ENCODE results near the gene SCAMP3. TPM values are rescaled to one million over a fixed set of nuclear protein-coding genes. Genes with fewer than 3 reads are reported as not detected.

SCAMP3 gene
- total and polyA plus RNA-seq, 2 donors (not counting 3 experiments of a cell fraction or from before 2014, with no cell fraction given) = 80.1 to 306 TPM

GRCh38 chr1:155296661-155297060 lies 34.5 kb upstream of the SCAMP3 start:
- no peak overlapping the region for H3K9ac ChIP-seq (replicated peaks; ENCODE audit: extremely low read depth, insufficient read depth, low read length)
- H4K20me1 ChIP-seq (replicated peaks; ENCODE audit: control insufficient read depth, extremely low read depth, insufficient read depth, low read length) = no peaks in the 10 kb centered on the region
- no peaks in the 10 kb centered on the region for H3K36me3 ChIP-seq (ENCODE audit: control insufficient read depth in 2 of 2, extremely low read depth in 1 of 2, insufficient read depth in 2 of 2, low read length in 2 of 2)
- H3K27me3 ChIP-seq (ENCODE audit: control insufficient read depth in 2 of 2, insufficient read depth in 2 of 2, low read length in 2 of 2) = peaks cover 36 to 40% of the 10 kb centered on the region in 2 experiments
- no peak for DNase-seq (ENCODE audit: low read depth, low spot score)
- H3K79me2 ChIP-seq (ENCODE audit: control insufficient read depth, insufficient read depth, low read length) = no peaks in the 10 kb centered on the region
- H3K9me1 ChIP-seq (replicated peaks; ENCODE audit: control insufficient read depth, extremely low read depth, insufficient read depth, low read length) = no peaks in the 10 kb centered on the region
- H3K27ac ChIP-seq (ENCODE audit: insufficient read depth, low read depth, low read length) = no peak overlapping the region
- dilution Hi-C loops (cut with MboI; ENCODE audit: extremely low pct_ligation_motif_present, low sequenced_read_pairs) = no loop called here
- intact Hi-C loops (cut with micrococcal nuclease) = no loop called here
- H3K4me2 ChIP-seq (ENCODE audit: insufficient read depth, low read length) = no peak overlapping the region
- no TSS peak for BruUV-seq (replicated peaks)
- H3K4me3 ChIP-seq (replicated peaks in 1 of 3; ENCODE audit: insufficient read depth in 1 of 3, low read depth in 1 of 3, low read length in 3 of 3) = no peak overlapping the region
- no peaks in the 10 kb centered on the region for H3K9me3 ChIP-seq (replicated peaks; ENCODE audit: control insufficient read depth, insufficient read depth, low read length)
- no peak for TF ChIP-seq GATA2 (IDR thresholded peaks at IDR 0.05; ENCODE audit: insufficient read depth, insufficient read length, low read depth, low read length)
- TF ChIP-seq, protein P1, sequence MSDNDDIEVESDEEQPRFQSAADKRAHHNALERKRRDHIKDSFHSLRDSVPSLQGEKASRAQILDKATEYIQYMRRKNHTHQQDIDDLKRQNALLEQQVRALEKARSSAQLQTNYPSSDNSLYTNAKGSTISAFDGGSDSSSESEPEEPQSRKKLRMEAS (IDR thresholded peaks at IDR 0.05; ENCODE audit: insufficient read depth, insufficient read length) = no peak
- no peak for TF ChIP-seq POLR2AphosphoS5 (IDR thresholded peaks at IDR 0.05; ENCODE audit: insufficient read depth, low read depth, low read length)
- TF ChIP-seq POLR2A (IDR thresholded peaks at IDR 0.05; ENCODE audit: low read depth, low read length) = no peak
- no peak for TF ChIP-seq JUN (IDR thresholded peaks at IDR 0.05; ENCODE audit: borderline replicate concordance, insufficient read depth, insufficient read length, low read depth)
- no peak for TF ChIP-seq MYC (IDR thresholded peaks at IDR 0.05; ENCODE audit: low read depth, low read length)
- H3K4me1 ChIP-seq (ENCODE audit: control insufficient read depth, extremely low read depth, insufficient read depth, low read length) = no peaks in the 10 kb centered on the region
- H2AFZ ChIP-seq (ENCODE audit: low read depth, low read length) = no peak overlapping the region
- FAIRE-seq = no peak
- ChIA-PET POLR2A (no interaction called here), CTCF (interaction anchor here (0.5 kb wide), 1 partner anchor 19 kb away, joined by 3 read pairs; no protein-coding TSS in a partner anchor)

DNA sequence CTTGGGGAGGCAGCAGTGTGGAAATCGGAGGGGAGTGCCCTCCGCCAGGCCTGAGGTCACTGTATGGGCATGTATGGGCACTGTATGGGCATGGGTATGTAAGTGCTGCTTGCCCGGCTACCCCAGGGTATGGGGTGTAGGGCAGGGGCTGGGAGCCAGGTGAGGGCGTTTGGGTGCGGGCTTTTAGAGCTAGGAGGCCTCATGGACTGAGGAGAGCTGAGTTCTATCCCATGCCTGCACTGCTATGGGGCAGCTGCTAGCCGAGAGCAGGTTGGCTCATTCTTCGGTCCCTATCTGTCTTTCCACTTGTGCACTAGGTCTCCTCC lies 33.7 kb upstream of the SCAMP3 start:
- BruUV-seq (replicated peaks) = no TSS peak
- H3K27ac ChIP-seq (ENCODE audit: insufficient read depth, low read depth, low read length) = no peak overlapping the region
- no peak overlapping the region for H3K9ac ChIP-seq (replicated peaks; ENCODE audit: extremely low read depth, insufficient read depth, low read length)
- H3K36me3 ChIP-seq (ENCODE audit: control insufficient read depth in 2 of 2, extremely low read depth in 1 of 2, insufficient read depth in 2 of 2, low read length in 2 of 2) = no peaks in the 10 kb centered on the region
- H2AFZ ChIP-seq (ENCODE audit: low read depth, low read length) = no peak overlapping the region
- TF ChIP-seq EZH2 (IDR thresholded peaks at IDR 0.05; ENCODE audit: borderline replicate concordance, low read depth, low read length, severe bottlenecking) (no peak), FOS (IDR thresholded peaks at IDR 0.05; ENCODE audit: borderline replicate concordance, insufficient read depth, low read length) (no peak), POLR2A (IDR thresholded peaks at IDR 0.05; ENCODE audit: low read depth, low read length) (no peak), POLR2AphosphoS5 (IDR thresholded peaks at IDR 0.05; ENCODE audit: insufficient read depth, low read depth, low read length) (no peak), GATA2 (IDR thresholded peaks at IDR 0.05; ENCODE audit: insufficient read depth, insufficient read length, low read depth, low read length) (no peak), JUN (IDR thresholded peaks at IDR 0.05; ENCODE audit: borderline replicate concordance, insufficient read depth, insufficient read length, low read depth) (no peak), MYC (IDR thresholded peaks at IDR 0.05; ENCODE audit: low read depth, low read length) (no peak)
- TF ChIP-seq, protein P1 (IDR thresholded peaks at IDR 0.05; ENCODE audit: insufficient read depth, insufficient read length) = no peak
- TF ChIP-seq, protein P2, sequence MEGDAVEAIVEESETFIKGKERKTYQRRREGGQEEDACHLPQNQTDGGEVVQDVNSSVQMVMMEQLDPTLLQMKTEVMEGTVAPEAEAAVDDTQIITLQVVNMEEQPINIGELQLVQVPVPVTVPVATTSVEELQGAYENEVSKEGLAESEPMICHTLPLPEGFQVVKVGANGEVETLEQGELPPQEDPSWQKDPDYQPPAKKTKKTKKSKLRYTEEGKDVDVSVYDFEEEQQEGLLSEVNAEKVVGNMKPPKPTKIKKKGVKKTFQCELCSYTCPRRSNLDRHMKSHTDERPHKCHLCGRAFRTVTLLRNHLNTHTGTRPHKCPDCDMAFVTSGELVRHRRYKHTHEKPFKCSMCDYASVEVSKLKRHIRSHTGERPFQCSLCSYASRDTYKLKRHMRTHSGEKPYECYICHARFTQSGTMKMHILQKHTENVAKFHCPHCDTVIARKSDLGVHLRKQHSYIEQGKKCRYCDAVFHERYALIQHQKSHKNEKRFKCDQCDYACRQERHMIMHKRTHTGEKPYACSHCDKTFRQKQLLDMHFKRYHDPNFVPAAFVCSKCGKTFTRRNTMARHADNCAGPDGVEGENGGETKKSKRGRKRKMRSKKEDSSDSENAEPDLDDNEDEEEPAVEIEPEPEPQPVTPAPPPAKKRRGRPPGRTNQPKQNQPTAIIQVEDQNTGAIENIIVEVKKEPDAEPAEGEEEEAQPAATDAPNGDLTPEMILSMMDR (IDR thresholded peaks at IDR 0.05; ENCODE audit: extremely low read depth in 1 of 2, insufficient read depth in 1 of 2, low read depth in 1 of 2, low read length in 2 of 2) = no peak
- dilution Hi-C loops (cut with MboI; ENCODE audit: extremely low pct_ligation_motif_present, low sequenced_read_pairs) (no loop called here), intact Hi-C loops (cut with micrococcal nuclease) (no loop called here)
- no peak overlapping the region for H3K4me3 ChIP-seq (replicated peaks in 1 of 3; ENCODE audit: insufficient read depth in 1 of 3, low read depth in 1 of 3, low read length in 3 of 3)
- no peaks in the 10 kb centered on the region for H3K9me3 ChIP-seq (replicated peaks; ENCODE audit: control insufficient read depth, insufficient read depth, low read length)
- no peaks in the 10 kb centered on the region for H4K20me1 ChIP-seq (replicated peaks; ENCODE audit: control insufficient read depth, extremely low read depth, insufficient read depth, low read length)
- FAIRE-seq (no peak), DNase-seq (ENCODE audit: low read depth, low spot score) (no peak)
- H3K4me1 ChIP-seq (ENCODE audit: control insufficient read depth, extremely low read depth, insufficient read depth, low read length) = no peaks in the 10 kb centered on the region
- H3K79me2 ChIP-seq (ENCODE audit: control insufficient read depth, insufficient read depth, low read length) = no peaks in the 10 kb centered on the region
- H3K27me3 ChIP-seq (ENCODE audit: control insufficient read depth in 2 of 2, insufficient read depth in 2 of 2, low read length in 2 of 2) = peaks cover 36 to 40% of the 10 kb centered on the region in 2 experiments
- CTCF ChIA-PET = interaction anchor here (1.2 kb wide), 1 partner anchor 10 kb away, joined by 3 read pairs; no protein-coding TSS in a partner anchor
- H3K9me1 ChIP-seq (replicated peaks; ENCODE audit: control insufficient read depth, extremely low read depth, insufficient read depth, low read length) = no peaks in the 10 kb centered on the region
- POLR2A ChIA-PET = no interaction called here
- H3K4me2 ChIP-seq (ENCODE audit: insufficient read depth, low read length) = no peak overlapping the region

Data from endothelial cell of umbilical vein (primary cell).